ENCODE data around the gene GPR55.

GPR55 gene

DNA sequence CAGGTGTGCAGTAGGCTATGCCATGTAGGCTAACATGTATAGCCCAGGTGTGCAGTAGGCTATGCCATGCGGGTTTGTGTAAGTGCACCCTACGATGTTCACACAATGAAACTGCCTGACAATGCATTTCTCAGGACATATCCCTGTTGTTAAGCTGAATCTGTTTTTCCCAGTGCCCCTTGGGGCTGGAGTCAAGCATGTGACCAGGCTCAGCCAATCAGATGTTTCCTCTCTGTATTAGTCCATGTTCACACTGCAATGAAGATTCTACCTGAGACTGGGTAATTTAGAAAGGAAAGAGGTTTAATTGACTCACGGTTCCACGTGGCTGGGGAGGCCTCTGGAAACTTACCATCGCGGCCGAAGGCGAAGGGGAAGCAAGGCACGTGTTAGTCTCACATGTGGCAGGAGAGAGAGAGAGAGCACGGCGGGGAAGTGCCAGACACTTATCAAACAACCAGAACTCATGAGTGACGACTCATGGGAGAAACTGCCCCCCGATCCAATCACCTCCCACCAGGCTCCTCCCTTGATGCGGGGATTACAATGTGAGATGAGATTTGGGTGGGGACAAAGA is 36.1 kb downstream of the GPR55 start:
- no peak for DNase-seq (ENCODE audit: low read depth, low spot score)
- no peak overlapping the region for H3K27ac ChIP-seq

DNA sequence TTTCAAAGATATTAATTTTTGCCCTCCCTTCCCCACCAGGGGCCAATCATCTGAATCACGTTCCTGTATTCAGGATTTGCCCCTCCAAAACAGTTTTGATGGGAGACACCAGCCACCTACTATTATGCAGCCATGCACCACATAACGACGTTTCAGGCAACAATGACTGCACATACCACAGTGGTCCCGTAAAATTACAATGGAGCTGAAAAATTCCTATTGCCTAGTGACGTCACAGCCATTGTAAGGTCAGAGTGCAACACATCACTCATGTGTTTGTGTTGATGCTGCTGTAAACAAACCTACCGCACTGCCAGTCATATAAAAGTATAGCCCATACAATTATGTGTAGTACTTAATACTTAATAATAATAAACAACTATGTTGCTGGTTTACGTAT is 37.7 kb downstream of the GPR55 start:
- DNase-seq (ENCODE audit: low read depth, low spot score), result no peak
- H3K27ac ChIP-seq, result no peak overlapping the region

DNA sequence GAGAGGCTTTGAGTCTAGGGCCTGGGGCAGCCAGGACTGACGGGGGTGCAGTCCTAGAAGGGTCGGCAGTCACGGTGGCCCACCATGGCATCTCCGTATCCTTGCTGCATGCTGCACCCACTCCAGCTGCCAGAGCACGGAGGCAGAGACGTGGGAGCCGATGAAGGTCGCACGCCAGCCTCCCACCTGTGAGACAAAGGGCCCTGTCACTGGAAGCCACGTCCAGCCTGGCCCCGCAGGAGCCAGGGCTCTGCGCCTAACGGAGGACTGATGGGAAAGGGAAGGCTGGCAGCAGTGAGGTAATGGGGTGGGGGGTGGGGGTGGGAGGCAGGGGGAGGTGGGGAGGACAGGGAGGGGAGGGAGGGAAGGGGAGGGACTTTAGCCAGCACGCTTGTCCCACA is 38.4 kb downstream of the GPR55 start:
- no peak for DNase-seq (ENCODE audit: low read depth, low spot score)

DNA sequence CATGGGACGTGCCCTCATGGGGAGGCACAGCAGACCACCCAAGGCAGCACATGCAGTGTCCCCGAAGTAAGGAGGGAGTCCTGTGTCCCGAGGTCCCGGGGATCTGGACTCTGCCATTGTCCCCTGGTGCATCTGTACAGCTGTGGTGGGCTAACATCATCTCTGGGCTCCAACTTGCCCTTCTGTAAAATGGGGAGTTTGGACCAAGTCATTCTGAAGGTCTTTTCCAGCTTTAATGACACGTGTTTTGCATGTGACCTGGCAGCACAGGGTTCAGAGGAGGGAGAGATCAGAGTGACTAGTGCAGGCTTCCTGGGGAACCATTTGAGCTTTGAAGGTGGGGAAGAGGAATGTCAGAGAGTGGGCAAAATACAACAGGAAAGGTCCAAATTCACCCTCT is 38.8 kb downstream of the GPR55 start:
- no peak overlapping the region for H3K27ac ChIP-seq
- DNase-seq (ENCODE audit: low read depth, low spot score), result no peak

More for the DNA sequence above, 38.4 kb downstream of the GPR55 start:
- H3K27ac ChIP-seq, result no peak overlapping the region

DNA sequence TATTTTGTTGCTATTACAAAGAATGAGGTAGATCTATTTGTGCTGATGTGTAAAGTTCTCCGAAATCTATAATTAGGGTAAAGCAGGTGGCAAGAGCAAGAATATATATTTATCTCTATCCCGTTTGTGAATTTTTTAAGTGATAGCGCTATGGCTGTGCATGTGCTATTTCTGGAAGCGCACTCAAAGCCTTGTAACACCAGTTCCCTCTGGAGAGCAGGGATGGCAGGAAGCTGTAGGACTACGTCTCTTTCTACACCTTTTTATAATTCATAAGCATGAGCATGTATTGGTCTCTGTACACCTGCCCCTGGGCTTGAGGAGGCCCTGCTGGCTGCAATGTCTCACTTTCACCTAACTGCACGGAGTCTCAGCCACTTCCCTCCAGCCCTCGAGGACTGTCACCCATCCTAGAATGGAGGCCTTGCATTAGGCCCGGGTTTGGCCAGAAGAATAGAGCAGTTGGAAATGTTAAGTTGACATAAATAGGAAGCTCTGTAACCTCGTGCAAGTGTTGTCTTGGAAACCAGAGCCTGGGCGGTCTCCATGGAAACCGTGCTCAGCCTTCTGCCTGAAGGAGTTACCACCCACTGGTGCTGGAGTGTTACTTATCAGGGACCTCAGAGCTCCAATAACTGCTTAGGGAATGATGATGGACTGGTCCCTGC is 39.4 kb downstream of the GPR55 start:
- H3K27ac ChIP-seq, result no peak overlapping the region
- DNase-seq (ENCODE audit: low read depth, low spot score), result no peak

DNA sequence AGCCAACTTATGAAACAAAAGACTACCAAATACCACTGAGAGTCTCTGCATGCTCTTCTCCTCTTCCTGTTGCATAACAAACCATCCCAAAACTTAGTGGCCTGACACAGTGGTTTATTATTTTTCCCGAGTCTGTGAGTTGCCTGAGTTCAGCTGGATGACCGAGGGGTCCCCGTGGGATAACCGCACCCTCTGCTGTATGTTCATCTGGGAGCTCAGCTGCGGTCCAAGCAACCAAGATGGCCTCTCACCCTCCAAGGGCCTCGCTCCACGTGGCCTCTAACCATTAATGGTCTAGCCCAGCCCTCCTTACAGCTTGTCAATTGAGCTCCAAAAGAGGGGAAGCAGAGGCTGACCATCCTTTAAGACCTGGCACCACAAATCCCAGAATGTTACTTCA is 43.2 kb downstream of the GPR55 start:
- DNase-seq (ENCODE audit: low read depth, low spot score), result no peak
- no peak overlapping the region for H3K27ac ChIP-seq

DNA sequence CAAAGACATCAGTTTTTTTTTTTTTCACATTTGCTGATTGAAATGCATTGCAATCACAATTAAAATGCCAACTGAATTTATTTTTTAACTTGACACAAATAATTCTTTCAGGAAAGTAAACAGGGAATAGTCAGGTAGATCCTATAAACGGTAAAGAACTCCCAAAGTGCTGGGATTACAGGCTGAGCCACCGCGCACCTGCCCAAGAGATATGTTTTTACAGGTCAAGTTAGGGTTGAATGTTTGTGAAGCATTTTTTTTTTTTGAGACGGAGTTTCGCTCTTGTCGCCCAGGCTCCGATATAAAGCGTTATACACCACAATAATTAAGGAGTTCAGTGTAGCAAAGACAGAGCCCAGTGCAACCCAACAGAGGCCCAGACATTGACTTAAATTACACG is 45.2 kb downstream of the GPR55 start:
- DNase-seq (ENCODE audit: low read depth, low spot score), result no peak
- H3K27ac ChIP-seq, result no peak overlapping the region

DNA sequence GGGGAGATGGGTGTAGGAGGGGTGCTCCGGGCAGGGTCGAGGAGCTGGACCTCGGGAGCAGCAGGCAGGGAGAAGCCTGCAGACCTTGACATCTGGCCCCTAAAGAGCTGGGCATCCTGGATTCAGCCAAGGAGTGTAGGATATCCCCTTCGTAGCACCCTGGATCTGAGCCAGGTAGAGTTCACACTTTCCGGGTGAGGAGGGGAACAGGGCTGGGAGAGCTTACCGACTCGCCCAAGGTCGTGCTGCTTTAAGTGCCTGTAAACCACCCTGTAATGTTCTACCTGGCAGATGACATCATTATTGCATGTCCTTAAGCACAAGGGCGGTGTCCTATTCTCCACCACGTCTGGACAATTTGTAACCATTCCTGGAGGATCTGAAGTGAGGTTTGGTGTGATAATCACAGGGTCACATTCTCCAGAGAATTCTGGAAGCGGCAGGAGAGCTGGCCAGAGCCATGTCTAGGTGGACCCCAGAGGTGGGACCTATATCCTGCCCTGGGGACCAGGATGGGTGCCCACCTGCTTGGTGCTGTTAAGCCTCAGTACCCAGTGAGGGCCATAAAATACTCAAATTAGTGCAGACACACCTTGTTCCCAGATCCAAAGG is 45.7 kb downstream of the GPR55 start:
- no peak overlapping the region for H3K27ac ChIP-seq
- DNase-seq (ENCODE audit: low read depth, low spot score), result no peak

DNA sequence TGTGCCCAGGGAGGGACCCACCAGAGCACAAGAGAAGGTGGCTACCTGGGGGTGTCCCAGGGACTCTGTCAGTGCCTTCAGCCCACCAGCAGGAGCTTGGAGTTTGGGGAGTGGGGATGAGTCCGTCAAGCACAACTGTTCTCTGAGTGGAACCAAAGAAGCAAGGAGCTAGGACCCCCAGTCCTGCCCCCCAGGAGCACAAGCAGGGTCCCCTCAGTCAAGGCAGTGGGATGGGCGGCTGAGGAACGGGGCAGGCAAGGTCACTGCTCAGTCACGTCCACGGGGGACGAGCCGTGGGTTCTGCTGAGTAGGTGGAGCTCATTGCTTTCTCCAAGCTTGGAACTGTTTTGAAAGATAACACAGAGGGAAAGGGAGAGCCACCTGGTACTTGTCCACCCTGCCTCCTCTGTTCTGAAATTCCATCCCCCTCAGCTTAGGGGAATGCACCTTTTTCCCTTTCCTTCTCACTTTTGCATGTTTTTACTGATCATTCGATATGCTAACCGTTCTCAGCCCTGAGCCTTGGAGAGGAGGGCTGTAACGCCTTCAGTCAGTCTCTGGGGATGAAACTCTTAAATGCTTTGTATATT is 46.3 kb downstream of the GPR55 start:
- H3K27ac ChIP-seq, result no peak overlapping the region
- no peak for DNase-seq (ENCODE audit: low read depth, low spot score)

DNA sequence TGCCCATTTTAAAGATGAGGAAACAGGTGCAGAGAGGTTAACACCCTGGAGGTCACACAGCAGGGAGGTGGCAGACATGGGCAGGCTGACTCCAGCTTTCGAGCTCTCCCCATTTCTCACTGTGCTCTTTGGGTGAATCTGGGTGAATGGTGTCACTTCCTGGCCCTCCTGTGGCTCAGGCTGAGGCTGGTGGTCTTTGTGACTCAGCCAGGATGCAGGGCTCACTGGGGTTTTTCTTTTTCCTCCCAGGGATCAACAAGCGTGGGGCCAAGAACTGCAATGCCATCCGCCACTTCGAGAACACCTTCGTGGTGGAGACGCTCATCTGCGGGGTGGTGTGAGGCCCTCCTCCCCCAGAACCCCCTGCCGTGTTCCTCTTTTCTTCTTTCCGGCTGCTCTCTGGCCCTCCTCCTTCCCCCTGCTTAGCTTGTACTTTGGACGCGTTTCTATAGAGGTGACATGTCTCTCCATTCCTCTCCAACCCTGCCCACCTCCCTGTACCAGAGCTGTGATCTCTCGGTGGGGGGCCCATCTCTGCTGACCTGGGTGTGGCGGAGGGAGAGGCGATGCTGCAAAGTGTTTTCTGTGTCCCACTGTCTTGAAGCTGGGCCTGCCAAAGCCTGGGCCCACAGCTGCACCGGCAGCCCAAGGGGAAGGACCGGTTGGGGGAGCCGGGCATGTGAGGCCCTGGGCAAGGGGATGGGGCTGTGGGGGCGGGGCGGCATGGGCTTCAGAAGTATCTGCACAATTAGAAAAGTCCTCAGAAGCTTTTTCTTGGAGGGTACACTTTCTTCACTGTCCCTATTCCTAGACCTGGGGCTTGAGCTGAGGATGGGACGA is 47.1 kb downstream of the GPR55 start:
- H3K27ac ChIP-seq, result no peak overlapping the region
- no peak for DNase-seq (ENCODE audit: low read depth, low spot score)

DNA sequence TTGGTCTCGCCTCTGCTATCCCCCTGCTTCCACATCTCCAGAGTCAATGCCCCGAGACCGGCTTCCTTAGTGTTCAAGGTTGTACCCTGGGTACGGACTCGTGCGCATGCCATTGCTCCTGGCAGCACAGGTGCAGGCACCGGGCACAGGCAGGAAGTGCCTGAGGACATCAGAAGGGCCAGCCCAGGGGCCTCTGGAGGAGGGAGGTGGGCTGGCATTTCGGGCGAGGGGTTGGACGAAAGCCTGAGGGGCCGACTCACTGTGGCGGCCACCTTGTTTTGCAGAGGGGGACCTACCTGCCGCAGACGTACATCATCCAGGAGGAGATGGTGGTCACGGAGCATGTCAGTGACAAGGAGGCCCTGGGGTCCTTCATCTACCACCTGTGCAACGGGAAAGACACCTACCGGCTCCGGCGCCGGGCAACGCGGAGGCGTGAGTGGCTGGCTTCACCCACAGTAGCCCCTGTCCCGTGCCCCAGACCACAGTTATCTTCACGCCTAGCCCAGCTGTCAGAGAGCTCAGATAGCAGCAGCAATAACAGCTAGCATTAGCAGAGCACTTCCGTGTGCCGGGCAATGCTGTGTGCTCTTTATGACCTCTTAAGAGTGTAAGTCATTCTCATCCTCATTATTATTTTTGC is 47.8 kb downstream of the GPR55 start:
- DNase-seq (ENCODE audit: low read depth, low spot score), result no peak
- no peak overlapping the region for H3K27ac ChIP-seq

DNA sequence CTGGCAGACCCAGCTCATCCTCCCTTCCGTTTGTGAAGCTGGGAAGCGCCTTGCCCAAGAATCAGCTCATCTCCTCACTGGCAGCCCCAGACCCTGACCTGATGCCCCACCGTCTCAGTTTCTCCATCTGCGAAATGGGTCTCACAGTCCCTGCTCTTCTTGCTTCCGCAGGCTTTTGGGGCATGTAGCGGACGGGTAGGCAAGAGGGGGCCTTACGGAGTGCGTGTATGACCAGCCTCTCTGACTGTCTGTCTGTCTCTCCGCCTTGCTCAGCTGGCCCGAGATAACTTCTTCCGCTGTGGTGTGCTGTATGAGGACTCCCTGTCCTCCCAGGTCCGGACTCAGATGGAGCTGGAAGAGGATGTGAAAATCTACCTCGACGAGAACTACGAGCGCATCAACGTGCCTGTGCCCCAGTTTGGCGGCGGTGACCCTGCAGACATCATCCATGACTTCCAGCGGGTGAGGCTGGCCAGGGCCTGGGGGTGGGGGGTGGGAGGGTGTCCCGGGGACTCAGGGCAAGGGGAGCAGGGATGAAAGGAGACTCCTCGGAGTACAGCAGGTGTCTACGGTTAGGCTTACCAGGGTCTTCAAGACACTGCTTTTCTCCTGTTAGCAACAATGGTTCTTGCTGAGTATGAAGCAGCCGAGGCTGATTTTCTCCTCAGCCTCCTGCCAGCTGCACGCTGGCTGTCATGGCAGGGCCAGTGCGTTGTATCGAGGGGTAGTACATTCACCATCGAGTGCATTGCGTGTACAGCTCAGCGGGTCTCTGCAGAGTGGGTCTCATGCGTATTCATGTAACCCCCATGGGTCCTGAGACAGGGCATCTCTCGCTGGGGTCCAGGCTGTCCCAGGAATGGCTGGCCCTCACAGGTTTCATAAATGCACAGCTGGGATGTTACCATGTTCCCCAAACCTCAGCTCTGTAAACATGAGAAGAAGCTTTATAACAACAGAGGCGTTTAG is 49.4 kb downstream of the GPR55 start:
- no peak for DNase-seq (ENCODE audit: low read depth, low spot score)
- no peak overlapping the region for H3K27ac ChIP-seq

DNA sequence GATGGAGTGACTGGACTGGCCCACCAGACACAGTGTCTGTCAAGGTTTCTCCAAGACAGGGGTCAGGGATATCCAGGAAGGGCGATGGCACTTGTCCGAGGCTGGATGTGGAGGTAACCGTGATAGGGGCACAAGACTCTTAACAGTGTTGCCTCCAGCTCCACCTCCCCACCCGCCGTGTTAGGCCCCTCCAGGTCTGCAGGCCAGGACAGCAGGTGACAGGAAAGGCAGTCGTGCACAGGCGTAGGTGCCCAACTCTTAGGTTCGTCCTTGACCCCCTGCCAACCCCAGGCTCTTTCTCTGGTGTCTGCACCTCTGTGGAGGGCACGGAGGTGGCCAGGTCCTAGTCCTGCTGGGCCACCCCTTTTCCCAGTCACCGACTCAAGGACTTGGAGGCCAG is 50.2 kb downstream of the GPR55 start:
- DNase-seq (ENCODE audit: low read depth, low spot score), result no peak
- no peak overlapping the region for H3K27ac ChIP-seq

DNA sequence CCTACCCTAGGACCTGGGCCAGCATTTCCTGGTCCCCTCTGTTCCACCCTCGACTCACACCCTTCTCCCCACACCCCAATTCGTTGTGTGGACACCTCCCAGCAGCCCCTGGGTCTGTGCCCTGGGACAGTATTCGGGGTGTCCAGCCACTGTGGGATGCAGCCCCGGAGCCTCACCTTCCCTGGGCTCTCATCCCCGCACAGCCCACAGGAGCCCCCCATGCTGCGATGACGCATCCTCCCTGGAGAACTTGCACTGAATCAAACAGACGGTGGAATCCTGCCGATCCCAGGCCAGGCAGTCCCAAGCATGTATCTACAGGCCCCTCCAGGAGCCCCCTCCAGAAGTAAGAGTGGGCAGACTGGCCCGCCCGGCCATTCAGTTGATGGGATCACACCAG is 50.6 kb downstream of the GPR55 start:
- no peak for DNase-seq (ENCODE audit: low read depth, low spot score)
- H3K27ac ChIP-seq, result no peak overlapping the region

DNA sequence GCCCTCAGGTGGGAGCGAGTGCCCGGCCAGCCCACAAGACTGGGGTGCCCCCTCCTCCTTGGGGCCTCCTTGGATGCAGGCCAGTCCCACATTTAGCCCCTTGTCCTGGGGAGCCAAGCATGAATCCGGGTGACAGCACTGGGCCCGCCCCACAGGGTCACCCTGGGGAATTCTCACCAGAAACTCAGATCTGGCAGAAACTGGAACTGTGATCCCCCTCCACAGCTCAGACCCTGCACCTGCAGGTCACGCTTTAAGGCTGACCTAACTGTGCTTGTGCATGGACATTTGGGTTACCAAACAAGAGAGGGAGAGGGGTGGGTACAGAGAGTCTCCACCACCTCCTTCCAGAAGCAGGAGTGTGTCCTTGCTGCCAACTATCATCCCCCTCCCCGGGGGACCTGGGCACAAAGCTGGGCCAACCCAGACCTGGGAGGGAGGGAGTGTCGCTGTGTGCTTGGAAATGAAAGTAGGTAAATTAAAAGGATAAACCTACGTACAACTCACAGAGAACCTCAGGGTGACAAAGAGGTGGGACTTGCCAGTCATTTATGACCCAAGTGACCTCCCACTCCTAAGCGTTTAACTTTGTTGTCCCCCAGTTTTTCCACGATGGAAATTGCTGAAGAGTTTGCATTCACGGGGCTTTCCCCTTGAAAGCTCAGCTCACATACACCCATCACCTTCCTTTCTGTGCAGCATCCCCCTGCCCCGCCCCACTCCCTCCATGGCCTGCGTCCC is 51.2 kb downstream of the GPR55 start:
- no peak for DNase-seq (ENCODE audit: low read depth, low spot score)
- H3K27ac ChIP-seq, result no peak overlapping the region

DNA sequence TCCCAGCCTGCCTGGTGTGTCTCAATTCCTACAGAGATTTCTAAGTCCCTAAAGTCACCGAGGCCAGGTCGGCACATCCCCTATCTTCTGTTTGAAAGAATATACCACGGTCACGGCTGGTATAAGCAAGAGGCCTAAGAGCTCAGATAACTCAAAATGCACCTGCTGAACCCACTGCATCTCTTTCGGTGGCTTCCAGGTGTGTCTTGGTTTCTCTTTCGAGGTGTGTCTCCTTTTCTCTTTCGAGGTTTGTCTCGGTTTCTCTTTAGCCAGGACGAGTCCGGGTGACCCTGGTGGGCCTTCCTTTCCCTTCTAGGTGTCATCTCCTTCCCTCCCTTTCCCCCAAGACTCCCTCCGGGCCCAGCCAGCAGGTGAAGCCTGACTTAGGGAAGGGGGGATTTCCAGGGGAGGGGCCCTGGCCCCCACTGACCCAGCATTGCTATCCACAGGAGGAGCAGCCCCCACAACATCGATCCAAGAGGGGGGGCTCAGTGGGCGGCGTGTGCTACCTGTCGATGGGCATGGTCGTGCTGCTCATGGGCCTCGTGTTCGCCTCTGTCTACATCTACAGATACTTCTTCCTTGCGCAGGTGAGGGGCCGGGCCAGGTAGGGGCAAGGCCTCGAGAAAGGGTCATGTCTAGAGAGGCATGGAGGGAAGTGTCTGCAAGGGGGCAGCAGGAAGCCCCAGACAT is 51.9 kb downstream of the GPR55 start:
- DNase-seq (ENCODE audit: low read depth, low spot score), result no peak
- H3K27ac ChIP-seq, result no peak overlapping the region

DNA sequence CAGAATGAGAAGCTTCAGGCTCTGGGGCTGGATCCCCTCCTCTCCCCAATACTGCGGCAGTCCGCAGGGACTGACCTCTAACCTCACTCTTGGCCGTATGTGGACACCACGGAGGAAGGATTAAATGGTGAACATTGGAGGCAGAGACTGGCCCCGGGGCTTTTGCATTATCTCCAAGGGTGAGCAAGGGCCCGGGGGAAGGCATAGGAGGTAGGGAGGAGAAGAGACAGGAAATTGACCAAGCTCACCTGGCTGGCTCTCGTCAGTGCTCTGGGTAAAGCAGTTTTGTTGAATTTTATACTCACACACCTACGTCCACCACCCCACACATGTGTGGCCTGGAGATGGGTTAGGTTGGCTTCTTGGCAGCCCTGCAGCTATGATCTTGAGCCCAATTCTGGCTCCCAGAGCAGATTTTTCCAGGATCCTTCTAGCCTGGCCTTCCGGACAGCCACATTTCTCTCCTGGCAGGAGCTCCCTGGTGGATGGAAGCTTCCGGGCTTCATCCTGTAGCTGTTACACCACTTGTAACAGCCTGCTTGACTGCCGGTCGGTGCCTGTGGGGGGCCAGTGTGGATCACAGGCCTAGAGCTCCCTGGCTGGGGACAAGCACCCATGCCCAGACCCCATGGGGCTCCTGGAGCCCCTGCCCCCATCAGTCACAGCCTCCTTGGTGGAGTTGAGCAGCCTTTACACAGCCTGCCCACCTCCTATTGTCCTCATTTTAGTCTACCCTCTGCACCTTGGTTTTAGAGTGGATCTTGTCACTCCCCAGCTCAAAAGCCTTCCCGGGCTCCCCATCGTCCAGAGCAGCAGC is 52.7 kb downstream of the GPR55 start:
- DNase-seq (ENCODE audit: low read depth, low spot score), result no peak
- no peak overlapping the region for H3K27ac ChIP-seq

Measured in epithelial cell of prostate (primary cell).